Measurements from ENCODE around the gene ALK. TPM values are rescaled to one million over a fixed set of nuclear protein-coding genes. Genes with fewer than 3 reads are reported as not detected.

The ALK gene
- polyA plus RNA-seq, 1 experiment, result not detected

GRCh38 chr2:29242621-29243375, 678.6 kb downstream of the ALK start:
- TF ChIP-seq CTCF (IDR thresholded peaks at IDR 0.05; ENCODE audit: low read depth, low read length), result no peak
- H3K27ac ChIP-seq (ENCODE audit: low read depth, low read length), result no peak overlapping the region
- no peak for DNase-seq (ENCODE audit: low read depth, low spot score)
- peaks cover 11% of the 10 kb centered on the region for H3K27me3 ChIP-seq (ENCODE audit: control insufficient read depth, insufficient read depth, low read length)
- no peaks in the 10 kb centered on the region for H3K9me3 ChIP-seq (ENCODE audit: control insufficient read depth, insufficient read depth, low read length)
- H3K4me3 ChIP-seq (ENCODE audit: low read depth, low read length), result no peak overlapping the region
- ChIA-PET POLR2A (no interaction called here), CTCF (interaction anchor here (1.0 kb wide), 1 partner anchor 598 kb away, joined by 3 read pairs; no protein-coding TSS in a partner anchor)

- peaks cover 15% of the 10 kb centered on the region for H3K27me3 ChIP-seq (ENCODE audit: control insufficient read depth, insufficient read depth, low read length)
- H3K27ac ChIP-seq (ENCODE audit: low read depth, low read length), result no peak overlapping the region
- no peak for TF ChIP-seq CTCF (IDR thresholded peaks at IDR 0.05; ENCODE audit: low read depth, low read length)
- CTCF ChIA-PET, result interaction anchor here (1.0 kb wide), 1 partner anchor 599 kb away, joined by 3 read pairs; no protein-coding TSS in a partner anchor
- no peaks in the 10 kb centered on the region for H3K9me3 ChIP-seq (ENCODE audit: control insufficient read depth, insufficient read depth, low read length)
- POLR2A ChIA-PET, result no interaction called here
- no peak for DNase-seq (ENCODE audit: low read depth, low spot score)
- no peak overlapping the region for H3K4me3 ChIP-seq (ENCODE audit: low read depth, low read length)
Observed at GRCh38 chr2:29241955-29242565, 679.3 kb downstream of the ALK start.

- Histone ChIP-seq H3K27me3 (ENCODE audit: control insufficient read depth, insufficient read depth, low read length) (peaks cover 17% of the 10 kb centered on the region), H3K4me3 (ENCODE audit: low read depth, low read length) (no peak overlapping the region), H3K9me3 (ENCODE audit: control insufficient read depth, insufficient read depth, low read length) (no peaks in the 10 kb centered on the region), H3K27ac (ENCODE audit: low read depth, low read length) (no peak overlapping the region)
- TF ChIP-seq CTCF (IDR thresholded peaks at IDR 0.05; ENCODE audit: low read depth, low read length), result no peak
- CTCF ChIA-PET, result no interaction called here
- POLR2A ChIA-PET, result no interaction called here
- DNase-seq (ENCODE audit: low read depth, low spot score), result no peak
Observed at GRCh38 chr2:29241341-29241740, 680.0 kb downstream of the ALK start.

GRCh38 chr2:29240601-29241000, 680.8 kb downstream of the ALK start:
- Histone ChIP-seq H3K27ac (ENCODE audit: low read depth, low read length) (no peak overlapping the region), H3K27me3 (ENCODE audit: control insufficient read depth, insufficient read depth, low read length) (peaks cover 22% of the 10 kb centered on the region), H3K9me3 (ENCODE audit: control insufficient read depth, insufficient read depth, low read length) (no peaks in the 10 kb centered on the region), H3K4me3 (ENCODE audit: low read depth, low read length) (no peak overlapping the region)
- no peak for TF ChIP-seq CTCF (IDR thresholded peaks at IDR 0.05; ENCODE audit: low read depth, low read length)
- ChIA-PET CTCF (no interaction called here), POLR2A (no interaction called here)
- no peak for DNase-seq (ENCODE audit: low read depth, low spot score)
